SK-N-SH (cell line): ENCODE data around the gene TFR2.

Experiments used
- CHD2 ChIP-seq: fragments of 150-350 bp; IDR thresholded peaks from 2 replicates; pipeline ENCODE4 v1.6.1; 2018; ENCODE audit warnings: low read length; ENCODE audit not compliant: partially characterized antibody
- CTCF ChIP-seq: fragments of 200-600 bp; sonication (generic); IDR thresholded peaks from 2 replicates; pipeline ENCODE4 v1.6.1; 2017; ENCODE audit warnings: antibody characterized with exemption, mild to moderate bottlenecking, moderate library complexity

DNA sequence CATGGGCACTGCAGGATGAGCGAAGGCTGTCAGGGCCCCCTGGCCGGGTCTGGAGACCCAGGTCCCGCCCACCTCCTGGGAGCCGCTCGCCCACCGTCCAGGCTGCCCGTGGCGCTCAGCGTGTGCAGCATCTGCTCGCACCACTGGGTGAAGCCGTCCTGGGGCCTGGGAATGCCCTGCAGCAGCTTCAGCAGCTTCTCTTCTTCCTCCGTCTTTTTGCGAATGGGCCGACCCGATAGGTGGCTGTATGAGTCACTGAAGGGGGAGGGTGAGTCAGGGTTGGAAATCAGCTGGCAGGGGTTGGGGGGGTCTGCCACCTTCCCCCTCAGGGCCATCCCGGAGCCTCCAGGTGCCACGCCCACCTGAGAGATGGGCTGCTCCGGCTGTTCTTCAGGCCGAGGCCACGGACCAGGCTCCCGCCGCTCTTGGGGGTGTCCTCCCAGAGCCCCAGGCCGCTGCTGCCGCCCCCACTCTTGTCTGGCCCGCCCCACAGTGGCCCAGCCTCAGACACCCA, 40.9 kb upstream of the TFR2 start:
- TF ChIP-seq CTCF (no peak), CHD2 (no peak)
